Raji (cell line): Measurements from ENCODE around the gene ANKRD12.

ENCODE experiments used
- POLR2A ChIP-seq: IDR thresholded peaks from 2 replicates; pipeline ENCODE4 v1.6.1; 2011; ENCODE audit warnings: low read depth, low read length, control low read depth; ENCODE audit not compliant: insufficient read depth

The ANKRD12 gene

DNA sequence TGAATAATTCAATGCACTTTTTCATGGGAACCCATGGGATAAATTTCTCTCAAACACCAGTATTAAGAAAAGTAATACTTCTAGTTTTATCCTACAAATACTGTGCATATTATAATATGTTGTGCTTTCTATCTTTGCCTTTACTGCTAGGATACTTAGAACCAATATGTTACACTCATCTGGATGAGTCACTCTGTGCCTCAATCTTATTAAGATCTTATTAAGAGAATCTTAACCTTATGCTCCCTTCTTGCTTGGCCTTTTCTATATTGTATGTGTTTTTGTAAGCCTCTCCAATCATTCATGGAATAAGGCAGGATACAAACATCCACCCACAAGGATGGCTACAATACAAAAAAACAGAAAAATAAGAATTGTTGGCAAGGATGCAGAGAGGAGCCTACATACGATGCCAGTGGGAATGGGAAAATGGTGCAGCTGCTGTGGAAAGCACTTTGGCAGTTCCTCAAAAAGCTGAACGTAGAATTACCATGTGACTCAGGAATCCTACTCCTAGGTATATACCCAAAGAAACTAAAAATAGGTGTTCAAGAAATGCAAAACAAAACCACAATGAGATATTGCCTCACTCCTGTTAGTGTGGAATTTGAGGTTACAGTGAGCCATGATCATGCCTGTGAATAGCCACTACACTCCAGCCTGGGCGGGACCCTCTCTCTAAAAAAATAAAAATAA, 187.3 kb downstream of the ANKRD12 start:
- no peak for TF ChIP-seq POLR2A

DNA sequence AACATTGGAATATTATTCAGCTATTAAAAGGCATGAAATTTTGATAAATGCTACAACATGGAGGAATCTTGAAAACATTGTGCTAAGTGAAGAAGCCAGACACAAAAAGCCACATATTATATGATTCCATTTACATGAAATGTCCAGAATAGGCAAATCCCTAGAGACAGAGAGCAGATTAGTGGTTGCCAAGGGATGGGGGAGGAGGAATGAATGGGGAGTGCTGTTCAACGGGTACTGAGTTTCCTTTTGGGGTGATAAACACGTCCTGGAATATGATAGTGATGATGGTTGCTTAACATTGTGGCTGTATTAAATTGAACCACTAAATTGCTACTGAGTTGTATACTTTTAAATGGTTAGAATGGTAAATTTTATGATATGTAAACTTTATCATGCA, 189.1 kb downstream of the ANKRD12 start:
- TF ChIP-seq POLR2A = no peak

DNA sequence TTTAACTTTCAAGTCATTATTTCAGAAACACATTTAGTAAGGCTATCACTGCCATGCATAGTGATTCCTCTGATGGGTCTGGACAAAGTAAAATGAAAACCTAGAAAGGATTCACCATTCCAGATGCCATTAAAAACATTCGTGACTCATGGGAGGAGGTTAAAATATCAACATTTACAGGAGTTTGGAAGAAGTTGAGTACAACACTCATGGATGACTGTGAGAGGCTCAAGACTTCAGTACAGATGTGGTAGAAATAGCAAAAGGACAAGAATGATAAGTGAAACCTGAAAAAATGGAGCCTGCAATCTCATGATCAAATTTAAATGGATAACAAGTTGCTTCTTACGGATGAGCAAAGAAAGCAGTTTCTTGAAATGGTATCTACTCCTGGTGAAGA, 192.2 kb downstream of the ANKRD12 start:
- no peak for TF ChIP-seq POLR2A

DNA sequence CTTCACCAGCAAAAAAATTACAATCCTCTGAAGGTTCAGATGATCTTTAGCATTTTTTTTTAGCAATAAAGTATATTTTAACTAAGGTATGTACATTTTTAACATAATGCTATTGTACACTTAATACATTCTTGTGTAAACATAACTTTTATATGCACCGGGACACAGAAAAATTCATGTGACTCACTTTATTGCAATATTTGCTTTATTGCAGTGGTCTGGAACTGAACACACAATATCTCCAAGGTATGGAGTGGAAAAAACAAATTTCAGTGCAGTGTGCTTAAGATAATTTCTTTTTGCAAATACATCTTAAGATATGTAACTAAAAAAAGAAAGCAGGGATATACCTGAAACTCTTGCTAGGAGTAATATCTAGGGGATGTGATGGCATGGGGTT, 192.9 kb downstream of the ANKRD12 start:
- no peak for TF ChIP-seq POLR2A

DNA sequence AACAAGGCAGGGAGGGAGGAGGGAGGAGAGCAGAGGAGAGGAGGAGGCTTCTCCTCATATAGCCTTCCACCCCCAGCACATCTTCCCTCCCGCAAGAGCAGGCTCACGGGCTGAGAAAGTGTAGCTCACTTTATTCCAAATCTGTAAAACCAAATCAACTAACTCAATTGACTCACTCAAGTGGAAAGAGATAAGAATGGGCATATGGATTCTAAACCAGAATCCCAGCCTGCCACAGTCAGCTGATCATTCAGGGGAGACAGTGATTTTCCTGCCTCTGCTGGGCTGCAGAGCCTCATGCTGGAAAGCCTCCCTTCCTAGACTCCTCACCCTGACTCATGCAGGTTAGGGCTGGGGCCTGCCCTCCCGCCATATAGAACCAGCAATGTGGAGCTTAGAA, 193.8 kb downstream of the ANKRD12 start:
- TF ChIP-seq POLR2A = no peak

DNA sequence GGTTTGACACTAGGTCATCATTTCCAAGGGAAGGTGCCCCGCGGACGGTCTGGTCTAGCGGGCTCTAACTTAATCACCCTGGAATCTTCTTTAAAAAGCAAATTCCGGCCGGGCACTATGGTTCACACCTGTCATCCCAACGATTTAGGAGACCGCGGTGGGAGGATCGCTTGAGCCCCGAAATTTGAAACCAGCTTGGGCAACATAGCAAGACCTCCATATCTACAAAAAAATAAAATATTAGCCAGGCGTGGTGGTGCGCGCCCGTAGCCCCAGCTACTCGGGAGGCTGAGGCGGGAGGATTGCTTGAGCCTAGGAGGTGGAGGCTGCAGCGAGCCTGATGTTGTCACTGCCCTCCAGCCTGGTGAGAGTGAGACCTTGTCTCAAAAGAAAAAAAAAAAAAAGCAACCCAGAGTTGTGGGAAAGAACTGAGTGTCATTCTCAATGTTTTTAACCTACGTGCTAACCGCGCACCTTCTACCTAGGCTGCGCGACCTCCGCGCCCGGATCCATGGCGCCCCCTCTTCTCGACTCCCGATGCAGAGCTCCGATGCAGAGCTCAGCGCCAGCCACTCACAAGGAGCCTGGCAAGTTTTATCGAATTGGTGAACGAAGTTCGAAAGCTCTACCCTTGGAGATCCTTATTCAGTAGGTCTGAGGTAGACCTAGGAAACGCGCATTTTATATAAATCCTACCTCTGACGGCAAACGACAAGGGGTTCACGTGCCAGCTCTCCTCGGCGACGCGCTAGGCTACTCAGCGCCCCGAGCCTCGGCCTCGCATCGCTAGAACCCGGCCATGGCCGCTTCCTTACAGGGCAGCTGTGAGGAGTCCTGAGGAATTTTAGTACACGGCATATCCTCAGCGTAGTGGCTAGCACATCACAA, 197.1 kb downstream of the ANKRD12 start:
- TF ChIP-seq POLR2A = no peak

DNA sequence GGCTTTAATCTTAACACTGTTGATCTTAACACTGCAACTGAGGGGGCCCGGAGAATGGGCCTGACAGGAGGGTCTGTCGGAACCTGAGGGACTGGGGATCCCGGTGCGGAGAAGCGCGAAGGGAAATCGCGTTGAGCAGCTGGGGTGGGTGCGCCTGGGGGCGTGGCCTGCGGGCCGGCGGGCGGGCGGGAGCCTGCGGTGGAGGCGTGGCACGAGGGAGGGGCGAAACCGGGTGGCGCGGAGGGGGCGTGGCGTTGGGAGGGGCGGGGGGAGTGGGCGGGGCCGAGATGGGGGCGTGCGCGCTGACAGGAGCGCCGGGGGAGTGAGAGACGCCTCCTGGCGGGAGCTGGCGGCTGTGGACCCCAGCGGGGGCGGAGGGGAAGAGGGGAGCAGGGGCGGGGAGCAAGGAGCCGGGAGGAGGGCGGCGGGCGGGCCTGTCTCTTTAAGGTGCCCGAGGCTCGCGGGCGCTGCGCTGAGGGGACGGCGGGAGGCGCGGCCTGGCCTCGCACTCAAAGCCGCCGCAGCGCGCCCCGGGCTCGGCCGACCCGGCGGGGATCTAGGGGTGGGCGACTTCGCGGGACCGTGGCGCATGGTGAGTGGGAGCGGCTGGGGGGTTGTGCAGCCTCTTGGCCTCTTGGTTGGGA, 197.9 kb downstream of the ANKRD12 start, which contains the start of gene TWSG1:
Gene TWSG1, plus strand, starts transcription at position 445 of the 644 bp plus-strand sequence. CDS start 2,457 bp downstream, outside the sequence.
- peak; percentile 69 for TF ChIP-seq POLR2A

DNA sequence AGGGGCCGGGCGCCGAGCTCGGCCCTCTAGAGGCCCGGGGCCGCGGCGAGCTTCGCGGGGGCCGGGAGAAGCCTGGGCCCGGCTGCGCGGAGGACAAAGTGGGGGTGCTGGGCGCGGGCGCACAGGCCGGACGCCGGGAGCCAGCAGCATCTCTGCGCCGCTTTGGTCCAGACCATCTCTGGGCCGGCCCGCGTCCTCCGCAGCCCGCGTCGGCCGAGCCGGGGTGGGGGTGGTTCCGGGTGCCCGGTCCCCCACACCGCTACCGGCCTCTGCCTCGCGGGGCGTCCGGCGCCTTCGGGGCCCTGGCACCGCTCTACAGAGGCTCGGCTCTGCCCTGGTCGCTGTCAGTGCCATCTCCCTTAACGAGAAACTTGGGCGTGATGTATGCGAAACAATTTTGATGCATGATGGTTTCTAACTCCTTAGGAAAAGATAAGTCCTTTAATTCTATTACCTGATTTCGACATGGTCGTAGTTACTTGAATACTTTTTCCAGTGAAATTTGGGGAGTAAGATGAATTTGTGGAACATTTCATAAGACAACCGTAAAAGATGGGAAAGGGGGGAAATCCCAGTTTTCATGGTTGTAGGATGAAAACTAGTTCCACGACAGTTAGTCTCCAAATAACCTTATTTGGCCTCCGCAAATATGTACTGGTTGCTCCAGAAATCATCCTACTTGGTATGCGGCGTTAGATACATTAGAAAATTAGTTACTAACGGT, 198.6 kb downstream of the ANKRD12 start:
- TF ChIP-seq POLR2A = no peak
